NCI-H187 (cell line): ENCODE measurements around the gene OR6C4.
"Not testable (repeated sequence)": the region's sequence is repeated elsewhere in the genome, so short reads cannot be mapped to it uniquely, and the experiment has no call there.

Experiments used
- DNase-seq, 2 experiments: peaks; one replicate each; lab custom pipeline; 2025; lab: John Stamatoyannopoulos, UW

The OR6C4 gene

DNA sequence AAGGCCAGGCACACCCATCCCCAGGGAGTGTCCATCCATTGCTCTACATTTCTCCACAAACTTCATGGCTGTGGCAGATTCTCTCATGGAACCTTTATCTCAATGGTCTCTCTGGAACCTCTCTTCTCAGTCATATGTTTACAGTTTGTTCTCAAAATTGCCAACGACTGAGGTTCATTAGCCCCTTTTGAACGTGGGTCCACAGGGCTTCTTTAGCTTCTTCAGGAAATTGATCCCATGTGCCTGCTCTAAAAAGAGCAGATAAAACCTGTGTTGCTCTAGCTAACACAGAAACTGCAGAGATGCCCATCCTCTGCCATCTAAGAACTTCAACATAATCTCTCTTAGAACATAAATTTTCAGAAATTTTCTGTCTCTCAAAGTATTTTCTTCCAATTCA, at the start of gene OR6C4:
TSS of gene OR6C4 (plus strand) at position 301 of the 400 bp plus-strand sequence. CDS start 1,625 bp downstream, outside the sequence.
- DNase-seq, result no peak

DNA sequence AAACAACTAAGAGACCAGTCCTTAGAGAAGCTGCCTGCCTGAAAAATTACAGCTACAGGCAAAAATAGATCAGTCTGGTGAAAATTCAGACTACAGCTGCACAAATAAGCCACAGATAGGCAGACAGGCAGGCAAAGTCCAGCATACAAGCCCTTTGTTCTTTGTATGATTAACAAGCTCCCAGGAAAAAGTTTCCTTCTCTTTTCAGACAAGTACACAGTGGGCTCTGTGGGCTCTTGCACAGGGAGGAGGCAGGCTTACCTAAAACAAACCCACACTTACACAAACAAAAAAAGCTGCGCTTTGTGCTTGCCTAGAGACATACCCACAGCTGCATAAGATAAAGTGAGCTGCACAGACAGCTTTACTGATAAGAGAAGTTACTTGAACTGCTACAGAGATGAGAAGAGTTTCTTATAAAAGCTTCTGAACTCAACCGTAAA, 49.6 kb upstream of the OR6C4 start:
- DNase-seq, result no peak

DNA sequence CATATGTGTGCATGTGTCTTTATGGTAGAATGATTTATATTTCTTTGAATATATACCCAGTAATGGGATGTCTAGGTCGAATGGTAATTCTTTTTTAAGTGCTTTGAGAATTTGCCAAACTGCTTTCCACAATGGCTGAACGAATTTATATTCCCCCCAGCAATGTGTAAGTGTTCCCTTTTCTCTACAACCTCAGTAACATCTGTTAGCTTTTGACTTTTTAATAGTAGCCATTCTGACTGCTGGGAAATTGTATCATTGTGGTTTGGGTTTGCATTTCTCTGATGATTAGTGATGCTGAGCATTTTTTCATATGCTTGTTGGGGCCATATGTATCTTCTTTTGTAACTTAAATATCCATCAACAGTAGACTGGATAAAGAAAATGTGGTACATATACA, 47.8 kb upstream of the OR6C4 start:
- no peak for DNase-seq

DNA sequence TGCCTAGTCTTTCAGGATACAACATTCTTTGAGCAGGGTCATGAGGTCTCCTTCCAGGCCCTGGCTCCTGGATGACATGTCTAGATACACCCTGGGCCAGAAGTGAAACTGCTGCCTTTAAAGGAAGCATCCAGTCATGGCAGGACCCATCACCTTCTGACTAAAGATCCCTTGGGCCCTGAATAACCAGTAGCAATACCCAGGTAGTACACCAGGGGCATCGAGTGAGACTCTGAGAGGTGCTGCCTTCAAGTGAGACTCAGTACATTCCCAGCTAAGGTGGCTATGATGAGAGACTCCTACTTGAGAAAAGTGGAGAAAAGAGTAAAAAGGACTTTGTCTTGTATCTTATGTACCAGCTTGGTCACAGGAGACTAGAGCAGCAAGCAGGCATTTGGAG, 33.7 kb upstream of the OR6C4 start:
- DNase-seq, result no peak

DNA sequence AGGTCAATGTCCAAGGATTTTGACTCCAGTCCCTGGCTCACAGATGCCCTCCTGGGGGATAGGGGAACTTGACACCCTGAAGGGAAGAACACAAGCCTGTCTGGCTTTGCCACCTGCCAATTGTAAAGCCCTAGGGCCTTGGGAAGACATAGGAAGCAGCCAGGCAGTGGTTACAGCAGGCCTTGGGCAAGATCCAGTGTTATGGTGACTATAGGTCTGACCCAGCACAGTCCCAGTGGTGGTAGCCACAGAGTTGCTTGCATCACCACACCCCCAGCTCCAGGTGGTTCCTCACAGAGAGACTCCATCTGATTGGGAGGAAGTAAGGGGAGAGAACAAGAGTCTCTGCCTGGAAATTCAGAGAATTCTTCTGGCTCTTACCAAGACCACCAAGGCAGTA, 33.0 kb upstream of the OR6C4 start:
- DNase-seq, result no peak

DNA sequence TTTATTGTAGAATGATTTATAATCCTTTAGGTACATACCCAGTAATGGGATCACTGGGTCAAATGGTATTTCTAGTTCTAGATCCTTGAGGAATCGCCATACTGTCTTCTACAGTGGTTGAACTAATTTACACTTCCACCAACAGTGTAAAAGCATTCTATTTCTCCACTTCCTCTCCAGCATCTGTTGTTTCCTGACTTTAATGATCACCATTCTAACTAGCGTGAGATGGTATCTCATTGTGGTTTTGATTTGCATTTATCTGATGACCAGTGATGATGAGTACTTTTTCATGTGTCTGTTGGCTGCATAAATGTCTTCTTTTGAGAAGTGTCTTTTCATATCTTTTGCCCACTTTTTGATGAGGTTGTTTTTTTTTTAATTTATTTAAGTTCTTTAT, 1.2 kb upstream of the OR6C4 start:
- DNase-seq, result not testable (repeated sequence)

DNA sequence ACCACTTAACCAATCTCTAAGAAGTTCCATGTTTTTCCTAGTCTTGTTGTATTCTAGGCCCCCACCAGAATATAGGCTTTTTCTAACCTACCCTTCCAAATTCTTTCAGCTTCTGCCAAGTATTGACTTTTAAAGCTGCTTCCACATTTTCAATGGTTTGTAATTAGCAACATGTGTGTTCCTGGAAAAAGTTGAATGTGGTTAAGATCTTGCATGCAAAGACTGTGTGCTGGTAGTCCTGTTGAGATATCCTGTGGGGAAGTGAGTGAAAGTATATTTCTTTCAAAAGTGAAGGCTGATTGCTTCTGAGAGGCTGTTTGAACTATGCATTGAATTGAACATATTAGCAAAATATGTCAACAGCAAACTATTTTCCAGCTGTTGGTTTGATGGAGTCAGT, 646 bp upstream of the OR6C4 start:
- no peak for DNase-seq

DNA sequence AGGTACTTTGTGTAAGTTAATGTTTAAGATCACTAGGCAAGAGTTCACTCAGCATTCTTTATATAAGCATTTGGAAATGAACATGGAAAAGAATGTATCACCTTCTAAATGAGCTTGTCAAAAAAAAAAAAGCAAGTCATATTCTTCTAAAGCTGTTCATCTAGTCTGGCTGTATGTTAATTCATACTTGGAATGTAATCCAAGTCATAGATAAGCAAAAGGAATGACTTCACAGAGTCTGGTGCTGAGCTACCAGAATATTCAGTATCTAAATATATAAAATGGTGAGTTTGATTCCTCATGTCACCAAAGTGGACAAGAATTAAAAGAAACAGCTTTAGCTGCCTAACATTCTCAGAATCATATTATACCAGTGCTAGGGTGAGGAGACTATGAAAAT, 4.9 kb downstream of the OR6C4 start:
- DNase-seq, result no peak

DNA sequence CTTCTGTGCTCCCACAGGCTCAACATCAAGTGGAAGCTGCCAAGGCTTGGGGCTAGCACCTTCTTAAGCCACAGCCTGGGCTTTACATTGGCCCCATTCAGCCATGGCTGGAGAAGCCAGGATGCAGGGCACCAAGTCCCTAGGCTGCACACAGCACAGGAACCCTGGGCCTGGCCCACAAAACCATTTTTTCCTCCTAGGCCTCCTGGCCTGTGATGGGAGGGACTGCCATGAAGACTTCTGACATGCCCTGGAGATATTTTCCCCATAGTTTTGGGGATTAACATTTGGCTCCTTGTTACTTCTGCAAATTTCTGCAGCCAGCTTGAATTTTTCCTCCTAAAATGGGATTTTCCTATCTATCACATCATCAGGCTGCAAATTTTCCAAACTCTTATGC, 20.7 kb downstream of the OR6C4 start:
- DNase-seq, result not testable (repeated sequence)

DNA sequence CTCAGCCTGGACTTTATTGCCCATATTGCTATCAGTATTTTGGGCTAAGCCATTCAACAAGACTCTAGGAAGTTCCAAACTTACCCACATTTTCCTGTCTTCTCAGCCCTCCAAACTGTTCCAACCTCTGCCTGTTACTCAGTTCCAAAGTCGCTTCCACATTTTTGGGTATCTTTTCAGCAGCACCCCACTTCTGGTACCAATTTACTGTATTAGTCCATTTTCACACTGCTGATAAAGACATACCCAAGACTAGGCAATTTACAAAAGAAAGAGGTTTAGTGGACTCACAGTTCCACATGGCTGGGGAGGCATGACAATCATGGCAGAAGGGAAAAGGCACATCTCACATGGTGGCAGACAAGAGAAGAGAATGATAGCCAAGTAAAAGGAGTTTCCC, 21.3 kb downstream of the OR6C4 start:
- DNase-seq, result not testable (repeated sequence)

DNA sequence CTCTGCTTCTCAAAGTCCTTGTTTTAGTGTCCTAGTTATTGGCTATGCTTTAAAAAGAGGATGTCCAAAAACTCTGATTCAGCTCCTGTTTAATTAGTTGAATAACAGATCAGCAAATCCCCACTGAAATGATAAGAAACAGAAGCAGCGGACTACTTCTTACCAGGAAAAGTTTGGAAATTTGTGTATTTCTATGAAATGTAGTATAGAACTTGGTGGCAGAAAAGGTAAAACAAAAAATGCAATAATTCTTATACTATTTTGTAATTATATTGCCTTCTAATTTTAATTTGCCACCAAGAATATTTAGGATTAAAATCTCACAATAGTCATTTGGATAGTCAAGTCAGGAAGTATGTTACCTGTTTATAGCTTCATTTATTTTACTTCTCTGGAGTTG, 22.8 kb downstream of the OR6C4 start, which contains the start of gene OR2AP1:
TSS of gene OR2AP1 (plus strand) at position 301 of the 400 bp plus-strand sequence. CDS start 1,947 bp downstream, outside the sequence.
- no peak for DNase-seq

DNA sequence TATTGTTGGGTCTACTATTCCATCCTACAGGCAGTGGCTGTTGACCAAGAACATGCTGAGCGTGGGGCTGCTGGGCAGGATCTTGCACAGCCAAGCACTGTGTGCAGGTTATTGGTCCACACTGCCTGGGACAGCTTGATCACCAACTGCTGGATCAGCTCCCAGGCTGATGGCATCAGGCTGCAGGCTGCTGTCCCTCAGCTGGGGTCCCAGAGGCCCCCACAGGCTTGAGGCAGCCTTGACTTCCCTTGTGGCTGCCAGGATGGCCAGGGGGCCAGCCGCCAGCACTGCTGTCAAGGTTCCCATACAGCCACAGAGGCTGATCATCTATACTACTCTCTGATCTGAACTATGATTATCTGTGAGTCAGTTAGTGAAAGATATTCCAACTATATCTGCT, 32.7 kb downstream of the OR6C4 start:
- DNase-seq, result no peak

DNA sequence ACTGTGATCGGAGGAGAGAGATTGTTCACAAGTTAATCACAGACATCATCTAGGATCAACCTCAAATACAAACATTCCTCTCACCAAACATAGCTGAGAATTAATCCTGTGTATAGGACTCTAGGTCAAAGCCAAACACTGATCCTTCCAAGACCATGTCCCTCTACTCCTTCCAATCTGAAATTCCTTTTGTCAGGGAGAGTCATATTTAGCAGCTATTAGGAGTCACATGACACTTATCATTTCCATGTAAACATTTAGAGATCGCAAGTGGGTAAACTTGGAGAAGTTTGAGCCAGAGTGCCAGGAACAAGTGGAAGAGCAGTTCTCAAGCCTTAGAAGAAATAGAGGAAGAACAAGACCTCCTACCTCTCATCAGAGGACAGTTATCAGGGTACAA, 36.4 kb downstream of the OR6C4 start:
- no peak for DNase-seq

DNA sequence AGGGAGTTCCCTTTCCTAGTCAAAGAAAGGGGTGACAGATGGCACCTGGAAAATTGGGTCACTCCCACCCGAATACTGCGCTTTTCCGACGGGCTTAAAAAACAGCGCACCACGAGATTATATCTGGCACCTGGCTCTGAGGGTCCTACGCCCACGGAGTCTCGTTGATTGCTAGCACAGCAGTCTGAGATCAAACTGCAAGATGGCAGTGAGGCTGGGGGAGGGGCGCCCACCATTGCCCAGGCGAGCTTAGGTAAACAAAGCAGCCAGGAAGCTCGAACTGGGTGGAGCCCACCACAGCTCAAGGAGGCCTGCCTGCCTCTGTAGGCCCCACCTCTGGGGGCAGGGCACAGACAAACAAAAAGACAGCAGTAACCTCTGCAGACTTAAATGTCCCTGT, 40.8 kb downstream of the OR6C4 start:
- DNase-seq, result not testable (repeated sequence)
